Stomach (tissue), 4 donors: ENCODE measurements around the gene AFAP1.

Experiments used
- CTCF ChIP-seq, 7 experiments: fragments of 450-650 bp in 4 of 7; fragments of 200-600 bp in 3 of 7; sonication (generic) in 3 of 7; IDR thresholded peaks; one replicate each; pipeline ENCODE4 v1.5.1; 2016 to 2019; ENCODE audit warnings: antibody characterized with exemption in 7 of 7, control low read depth in 2 of 7, mild to moderate bottlenecking in 1 of 7
- EP300 ChIP-seq: sonication (generic); formaldehyde crosslinking; IDR thresholded peaks from one replicate; pipeline ENCODE4 v1.6.1; 2017; ENCODE audit warnings: antibody characterized with exemption
- POLR2A ChIP-seq, 4 donors: fragments of 450-650 bp; IDR thresholded peaks; one replicate each; pipeline ENCODE4 v1.6.1; 2016; ENCODE audit warnings: antibody characterized with exemption in 4 of 4, control low read depth in 2 of 4, mild to moderate bottlenecking in 1 of 4, moderate library complexity in 1 of 4
- POLR2AphosphoS5 ChIP-seq, 3 donors: sonication (generic); formaldehyde crosslinking; IDR thresholded peaks; one replicate each; pipeline ENCODE4 v1.6.1; 2016; ENCODE audit warnings: antibody characterized with exemption in 3 of 3

GRCh38 chr4:7970361-7970946, 30.8 kb upstream of the AFAP1 start:
- TF ChIP-seq CTCF (IDR thresholded peaks at IDR 0.05) (no peak), EP300 (no peak), POLR2AphosphoS5 (IDR thresholded peaks at IDR 0.05) (no peak), POLR2A (IDR thresholded peaks at IDR 0.05) (no peak)
